ENCODE results near the gene TRIM52.

The TRIM52 gene

DNA sequence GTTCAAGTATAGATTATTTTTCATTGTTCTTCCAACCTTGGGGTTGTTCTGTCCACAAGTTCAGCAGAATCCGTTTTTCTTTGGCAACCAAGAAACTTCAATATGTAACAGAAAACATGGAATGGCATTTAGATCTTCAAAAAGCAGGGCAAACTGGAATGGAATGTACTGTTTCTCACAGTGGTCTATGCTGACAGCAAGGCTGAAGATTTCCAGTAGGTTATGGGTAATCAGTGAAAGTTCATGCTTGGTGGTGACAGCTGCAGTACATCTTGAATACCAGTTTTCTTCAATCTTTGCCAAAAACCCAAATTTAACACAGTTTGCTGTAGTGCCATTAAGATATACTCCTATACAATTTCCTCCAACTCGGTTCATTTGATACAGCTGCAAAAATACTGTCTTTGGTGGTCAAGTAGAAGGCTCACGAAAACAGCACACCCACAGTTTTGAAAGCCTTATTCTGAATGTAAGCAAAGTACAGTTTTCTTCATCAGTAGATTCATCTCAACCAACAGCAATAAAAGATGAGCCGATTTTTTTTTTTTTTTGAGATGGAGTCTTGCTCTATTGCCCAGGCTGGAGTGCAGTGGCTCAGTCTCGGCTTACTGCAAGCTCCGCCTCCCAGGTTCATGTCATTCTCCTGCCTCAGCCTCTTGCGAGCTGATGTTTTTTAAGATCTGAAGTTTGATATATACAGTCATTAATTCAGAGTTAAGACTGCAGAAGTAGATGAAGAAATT lies 4.9 kb downstream of the TRIM52 start:
- DNase-seq = no peak

DNA sequence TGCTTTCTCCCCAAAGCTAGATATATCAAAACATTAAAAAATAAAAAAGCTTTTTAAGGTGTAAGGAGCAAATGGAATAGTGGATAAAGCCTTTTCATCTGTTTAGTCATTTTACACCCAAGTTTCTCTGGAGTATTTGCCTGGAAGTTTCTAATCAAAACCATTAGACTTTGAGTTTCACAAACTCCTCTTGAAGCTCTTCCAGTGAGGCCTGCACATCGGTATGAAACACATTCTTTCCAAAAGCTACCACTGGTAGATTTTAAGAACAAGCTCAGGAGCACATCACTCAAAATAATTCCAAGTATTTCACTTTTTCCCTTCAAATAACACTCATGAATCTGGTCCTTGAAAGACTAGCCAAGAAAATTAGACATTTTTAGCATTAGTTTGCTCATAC lies 5.7 kb downstream of the TRIM52 start:
- no peak for DNase-seq

- DNase-seq = no peak
Observed at GRCh38 chr5:181248277-181248676, 12.7 kb downstream of the TRIM52 start.

DNA sequence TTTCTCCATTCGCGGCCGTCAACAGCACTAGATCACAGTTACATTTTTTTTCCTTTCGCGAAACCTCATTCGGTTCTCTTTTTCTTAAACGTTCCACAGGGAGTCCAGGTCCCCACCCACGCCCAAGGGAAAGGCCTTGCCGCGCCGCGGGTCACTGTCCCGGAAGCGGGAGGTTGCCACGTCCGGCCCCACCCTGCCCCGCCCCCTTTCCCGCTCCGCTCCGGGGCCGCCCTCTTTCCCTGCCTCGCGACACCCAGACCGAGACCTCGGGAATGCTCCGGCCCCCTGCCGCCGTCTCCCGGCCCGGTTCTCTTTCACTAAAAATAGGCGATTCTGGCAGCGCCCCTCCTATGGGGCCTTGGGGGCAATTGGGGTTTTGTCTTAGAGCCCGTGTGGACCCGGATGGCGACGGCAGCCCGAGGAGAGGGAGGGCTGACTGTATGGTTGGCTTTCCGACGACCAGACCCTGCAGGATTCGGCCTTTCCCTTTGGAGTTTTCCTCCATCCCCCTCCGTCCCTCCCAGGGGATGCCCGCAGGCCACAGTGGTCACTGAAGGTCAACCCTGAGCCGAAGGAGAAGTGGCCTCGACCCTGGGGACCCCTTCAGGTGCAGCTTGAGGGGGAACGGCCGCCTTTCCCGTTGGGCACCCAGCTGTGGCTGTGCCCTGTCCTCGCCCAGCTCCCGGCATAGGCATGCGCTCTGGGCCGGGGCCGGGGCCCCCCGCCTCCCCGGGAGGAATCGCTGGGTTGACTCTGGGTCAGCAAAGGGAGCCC lies 14.5 kb downstream of the TRIM52 start:
- no peak for DNase-seq

DNA sequence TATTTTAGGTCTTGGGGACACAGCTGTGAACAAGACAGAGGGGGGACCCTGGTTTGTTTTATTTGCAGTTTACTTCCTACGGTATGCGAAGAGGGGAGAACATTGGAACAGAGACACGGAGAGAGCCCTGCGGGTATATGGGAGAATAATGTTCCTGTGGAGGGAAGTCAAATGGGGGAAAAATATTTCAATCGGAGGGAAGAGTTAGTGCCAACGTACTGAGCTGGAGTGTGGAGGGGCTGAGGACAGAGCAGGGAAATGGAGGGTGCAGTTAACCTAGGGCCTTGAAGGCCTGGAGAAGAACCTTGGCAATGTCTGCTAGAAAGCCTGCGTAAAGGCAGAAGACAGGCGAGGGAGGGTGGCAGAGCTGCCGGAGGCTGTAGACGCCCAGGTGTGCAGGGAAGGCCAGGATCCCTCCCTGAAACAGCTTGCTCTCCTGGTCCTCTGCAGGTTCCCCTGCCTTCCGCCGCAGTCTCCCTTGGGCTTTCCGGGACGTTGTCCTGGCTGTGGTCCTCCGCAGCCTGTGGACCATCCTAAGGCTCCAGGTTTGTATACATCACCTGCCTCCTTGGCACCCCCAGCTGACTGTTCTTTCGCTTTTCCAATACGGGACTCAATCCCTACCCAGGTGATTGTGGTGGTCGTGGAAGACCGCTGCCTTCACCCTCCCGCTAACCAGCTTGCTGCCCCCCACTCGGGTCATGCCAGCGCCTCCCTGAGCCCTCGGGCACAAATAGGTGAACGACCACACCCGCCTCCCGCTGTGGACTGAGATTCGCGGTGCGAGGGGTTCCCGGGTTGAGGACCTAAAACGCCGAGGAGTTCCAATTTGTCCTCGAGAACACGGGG lies 15.3 kb downstream of the TRIM52 start:
- DNase-seq = no peak

GRCh38 chr5:181243564-181244343 lies 17.2 kb downstream of the TRIM52 start, which contains the start of gene RACK1:
RACK1 (minus strand) TSS chr5:181243906; CDS start chr5:181243800, 106 bp downstream.
- DNase-seq = no peak

- DNase-seq = no peak
Observed at GRCh38 chr5:181243018-181243563, 17.9 kb downstream of the TRIM52 start.

DNA sequence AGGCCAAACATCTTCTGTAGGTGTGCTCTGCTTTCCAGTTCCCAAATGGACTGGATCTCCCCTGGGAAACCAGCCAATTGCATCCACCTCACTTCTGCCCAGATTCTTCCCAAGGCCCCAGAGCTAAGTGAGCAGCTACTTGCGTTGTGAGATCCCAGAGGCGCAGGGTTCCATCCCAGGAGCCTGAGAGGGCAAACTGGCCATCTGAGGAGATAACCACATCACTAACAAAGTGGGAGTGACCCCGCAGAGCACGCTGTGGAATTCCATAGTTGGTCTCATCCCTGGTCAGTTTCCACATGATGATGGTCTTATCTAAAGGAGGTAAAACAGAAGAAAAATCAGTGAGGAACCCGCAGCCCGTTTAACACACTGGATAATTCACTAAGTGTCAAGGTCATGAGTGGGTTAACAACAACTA lies 18.9 kb downstream of the TRIM52 start:
- no peak for DNase-seq

DNA sequence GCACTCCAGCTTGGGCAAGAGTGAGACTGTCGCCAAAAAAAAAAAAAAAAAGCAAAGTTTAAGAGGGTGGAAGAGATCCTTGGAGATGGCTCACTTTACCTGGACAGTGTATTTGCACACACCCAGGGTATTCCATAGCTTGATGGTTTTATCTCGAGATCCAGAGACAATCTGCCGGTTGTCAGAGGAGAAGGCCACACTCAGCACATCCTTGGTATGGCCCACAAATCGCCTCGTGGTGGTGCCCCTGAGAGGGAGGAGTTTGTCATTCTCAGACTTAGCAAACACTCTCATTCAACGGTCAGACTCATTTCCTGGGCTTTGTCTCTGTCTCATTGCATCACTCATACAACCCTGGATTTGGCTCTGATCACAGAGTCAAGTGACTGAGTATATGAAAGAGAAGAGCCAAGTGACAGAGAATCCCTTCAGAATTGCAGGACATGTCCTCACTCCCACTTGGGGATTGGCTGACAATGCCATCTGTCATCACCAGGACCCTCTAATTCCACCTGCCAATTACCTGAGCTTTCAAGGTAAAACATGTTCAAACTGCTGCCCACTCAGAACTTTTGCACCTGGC lies 19.5 kb downstream of the TRIM52 start:
- DNase-seq = no peak

GRCh38 chr5:181239062-181239663 lies 21.8 kb downstream of the TRIM52 start:
- DNase-seq = no peak

DNA sequence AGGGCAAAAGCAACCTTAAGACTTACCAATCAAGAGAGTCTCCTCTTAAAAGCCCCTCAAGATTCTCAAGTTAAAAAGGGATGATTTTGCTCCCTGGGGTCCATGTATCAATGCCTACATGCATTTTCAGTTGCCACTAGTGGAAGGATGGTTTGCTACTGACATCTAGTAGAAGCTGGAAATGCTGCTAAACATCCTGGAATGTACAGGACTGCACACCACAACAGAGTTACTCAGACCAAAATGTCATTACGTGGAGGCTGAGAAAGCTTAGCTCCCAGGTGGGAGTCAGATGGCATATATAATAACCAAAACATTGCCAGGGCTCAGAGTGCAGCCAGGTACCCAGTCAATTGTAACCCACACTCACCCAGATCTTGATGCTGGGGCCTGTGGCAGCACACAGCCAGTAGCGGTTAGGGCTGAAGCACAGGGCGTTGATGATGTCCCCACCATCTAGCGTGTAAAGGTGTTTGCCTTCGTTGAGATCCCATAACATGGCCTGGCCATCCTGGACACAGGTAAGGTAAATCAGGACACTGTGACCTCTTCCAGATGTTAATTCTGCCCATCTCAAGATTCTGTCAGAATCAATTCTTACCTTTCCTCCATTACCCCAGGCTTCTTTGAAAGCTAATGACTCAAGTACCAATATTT lies 23.1 kb downstream of the TRIM52 start:
- DNase-seq = no peak

GRCh38 chr5:181236954-181237641 lies 23.8 kb downstream of the TRIM52 start:
- DNase-seq = no peak

DNA sequence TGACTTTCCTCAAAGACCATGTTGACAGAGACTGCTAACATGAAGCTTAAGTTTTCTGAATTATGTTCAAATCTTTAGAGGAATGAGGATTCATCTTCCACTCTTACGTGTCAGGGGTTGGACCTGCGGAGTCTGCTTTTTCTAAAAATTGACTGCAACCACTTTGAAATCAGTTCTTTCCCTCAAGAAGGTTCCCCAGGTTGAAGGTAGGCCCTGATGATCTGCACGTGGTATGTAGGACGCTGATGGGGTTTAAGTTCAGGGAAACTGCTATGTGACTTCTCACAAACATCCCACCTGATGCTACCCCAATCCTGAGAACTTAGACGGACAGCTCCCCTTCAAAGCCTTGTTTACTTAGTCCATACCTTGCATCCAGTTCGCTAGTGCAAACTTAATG lies 24.5 kb downstream of the TRIM52 start:
- DNase-seq = no peak

- no peak for DNase-seq
Observed at GRCh38 chr5:181235689-181236366, 25.1 kb downstream of the TRIM52 start.

DNA sequence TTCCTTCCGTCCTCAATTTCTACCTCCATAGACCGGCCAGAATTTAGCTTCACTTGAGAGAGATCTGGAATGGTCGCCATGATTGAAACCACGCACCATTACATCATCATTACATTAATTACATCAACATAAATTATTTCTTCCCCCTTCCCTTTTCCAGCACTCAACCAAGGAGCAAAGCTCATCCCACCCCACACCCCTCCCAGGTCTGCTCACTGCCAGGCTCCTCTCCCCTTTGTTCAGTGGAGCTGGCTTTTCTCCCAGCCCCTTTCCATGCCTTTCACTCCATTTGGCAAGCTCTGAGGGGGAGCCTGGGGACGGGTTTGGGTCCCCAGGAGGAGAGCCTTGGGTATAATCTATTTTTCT lies 25.6 kb downstream of the TRIM52 start:
- no peak for DNase-seq

DNA sequence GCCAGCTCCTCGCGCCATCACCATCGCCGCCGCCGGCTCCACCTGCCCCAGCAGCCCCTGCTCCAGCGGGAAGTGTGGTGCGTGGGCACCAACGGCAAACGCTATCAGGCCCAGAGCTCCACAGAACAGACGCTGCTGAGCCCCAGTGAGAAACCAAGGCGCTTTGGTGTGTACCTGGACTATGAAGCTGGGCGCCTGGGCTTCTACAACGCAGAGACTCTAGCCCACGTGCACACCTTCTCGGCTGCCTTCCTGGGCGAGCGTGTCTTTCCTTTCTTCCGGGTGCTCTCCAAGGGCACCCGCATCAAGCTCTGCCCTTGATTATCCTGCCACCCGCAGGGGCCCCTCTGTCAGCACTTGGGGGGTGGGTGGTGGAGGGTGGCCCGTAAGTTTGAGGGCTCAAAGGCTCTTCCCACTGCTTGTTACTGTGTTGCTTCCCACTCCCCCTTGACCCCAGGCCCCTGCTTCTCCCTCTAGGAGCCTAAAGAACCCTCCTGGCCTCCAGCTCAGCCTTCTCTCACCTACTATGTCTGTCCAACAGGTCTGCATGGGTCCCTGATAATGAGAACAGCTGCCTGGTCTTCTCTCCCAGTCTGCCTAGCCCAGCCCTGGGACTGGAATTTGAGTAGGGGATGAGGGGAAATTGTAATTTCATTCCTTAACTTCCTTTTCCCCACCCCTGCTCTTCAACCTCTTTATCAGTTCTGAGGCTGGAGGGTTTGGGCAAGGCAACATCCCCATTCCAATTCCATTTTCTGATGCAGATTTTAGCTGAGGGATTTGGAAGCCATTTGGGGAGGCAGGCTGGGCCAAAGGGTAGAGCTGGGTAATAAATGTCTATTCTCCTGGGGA lies 26.3 kb downstream of the TRIM52 start:
- no peak for DNase-seq

- DNase-seq = no peak
Observed at GRCh38 chr5:181233801-181234454, 27.0 kb downstream of the TRIM52 start.

Data from NCI-H1694 treated with DMSO at 0.1 percent for 48 hours (cell line).